Thyroid gland (tissue), 4 donors: ENCODE data around the gene SCGB2B2. TPM values are rescaled to one million over a fixed set of nuclear protein-coding genes. Genes with fewer than 3 reads are reported as not detected.
A peak's percentile ranks its signal among the peaks of the same experiment; 100 is the strongest.
"Not testable (repeated sequence)": the region's sequence is repeated elsewhere in the genome, so short reads cannot be mapped to it uniquely, and the experiment has no call there.

Source experiments
- DNase-seq, 2 donors: peaks; one replicate each; pipeline ENCODE4 v3.0.0-alpha.2; 2019
- H3K27ac ChIP-seq, 3 donors: fragments of 200-600 bp; sonication (generic); 1 replicate in 2 of 3; 2 replicates in 1 of 3; pipeline ENCODE4 v1.5.1; 2016 to 2019; ENCODE audit warnings: mild to moderate bottlenecking in 1 of 3, moderate library complexity in 1 of 3
- H3K27me3 ChIP-seq: fragments of 200-600 bp; sonication (generic); one replicate; pipeline ENCODE4 v1.5.1; 2019
- H3K36me3 ChIP-seq, 2 donors: fragments of 200-600 bp; sonication (generic); one replicate each; pipeline ENCODE4 v1.5.1; 2016 to 2019
- H3K4me1 ChIP-seq, 2 donors: fragments of 200-600 bp; sonication (generic); one replicate each; pipeline ENCODE4 v1.5.1; 2017 to 2019
- H3K4me3 ChIP-seq, 3 donors: fragments of 200-600 bp; sonication (generic); replicated peaks in 1 of 3; 1 replicate in 2 of 3; 2 replicates in 1 of 3; pipeline ENCODE4 v1.5.1; 2016; ENCODE audit warnings: mild to moderate bottlenecking in 1 of 3
- H3K9me3 ChIP-seq: fragments of 200-600 bp; sonication (generic); one replicate; pipeline ENCODE4 v1.5.1; 2017
- POLR2A ChIP-seq, 2 donors: fragments of 450-650 bp; IDR thresholded peaks; one replicate each; pipeline ENCODE4 v1.6.1; 2017; ENCODE audit warnings: antibody characterized with exemption in 2 of 2, mild to moderate bottlenecking in 2 of 2, moderate library complexity in 1 of 2
- WGBS, 2 donors: methylation state at CpG; one replicate each; pipeline ENCODE4 v1.1.5; 2017; 5-methylcytosine and 5-hydroxymethylcytosine counted together
- intact Hi-C: fragments of 100-400 bp; cut with DNase I; formaldehyde crosslinking; loops from one replicate; pipeline ENCODE4 v1.15.1; 2023
- total RNA-seq, 4 donors: library from RNA; depleted of rRNA; stranded (reverse); fragments of >200 nt; gene quantifications; one replicate each; pipeline ENCODE4 v1.2.3, GENCODE V29; 2016
- TF ChIP-seq, protein P1 (sequence below), 6 experiments: fragments of 200-600 bp in 3 of 6; fragments of 450-650 bp in 3 of 6; sonication (generic) in 3 of 6; IDR thresholded peaks; one replicate each; pipeline ENCODE4 v1.5.1; 2016 to 2019; ENCODE audit warnings: antibody characterized with exemption in 6 of 6, mild to moderate bottlenecking in 2 of 6, inconsistent platforms in 1 of 6, moderate library complexity in 1 of 6

Gene SCGB2B2
- total RNA-seq, 4 donors from 2014 or later: 1.0 to 2.0 (median 1.5) TPM

DNA sequence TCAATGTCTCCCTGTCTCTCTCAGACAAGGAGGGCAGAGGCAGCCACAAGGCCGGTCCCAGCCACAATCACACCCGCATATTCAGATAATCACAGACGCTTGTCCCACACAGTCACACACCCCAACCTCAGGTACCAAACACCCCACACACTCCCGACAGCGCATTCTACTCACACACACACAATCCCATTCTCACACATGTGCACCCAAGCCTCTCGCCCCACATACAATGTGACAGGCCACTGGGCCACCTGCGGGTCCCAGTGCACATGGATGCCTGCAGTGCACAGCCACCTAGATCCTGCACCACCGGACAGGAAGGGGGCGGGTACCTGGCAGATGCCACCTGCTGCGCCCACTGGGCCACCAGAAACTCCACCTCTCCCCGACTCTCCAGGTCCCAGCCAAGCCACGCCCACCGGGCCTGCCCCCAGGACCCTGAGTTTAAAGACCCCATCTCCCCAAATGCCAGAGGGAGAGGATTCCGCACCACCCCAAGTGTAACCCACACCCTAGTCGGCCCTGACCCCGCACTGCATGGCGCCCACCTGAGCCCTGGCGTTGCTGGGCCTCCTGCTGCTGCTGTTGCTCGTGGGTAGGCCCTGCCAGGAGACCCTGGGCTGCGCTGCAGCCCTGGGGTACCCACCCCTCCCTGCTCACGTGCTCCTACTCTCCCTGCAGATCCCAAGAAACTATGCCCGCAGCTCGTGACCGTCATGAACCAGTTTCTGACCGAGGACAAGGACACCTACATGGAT lies 10.6 kb downstream of the SCGB2B2 start:
- DNase-seq: no peak
- intact Hi-C loops: no loop called here
- no peaks in the 10 kb centered on the region for H3K27me3 ChIP-seq
- H3K4me1 ChIP-seq: peaks cover 4 to 14% of the 10 kb centered on the region in 2 donors
- no peaks in the 10 kb centered on the region for H3K9me3 ChIP-seq
- no peaks in the 10 kb centered on the region for H3K36me3 ChIP-seq
- H3K4me3 ChIP-seq: no peak overlapping the region
- TF ChIP-seq, protein P1, sequence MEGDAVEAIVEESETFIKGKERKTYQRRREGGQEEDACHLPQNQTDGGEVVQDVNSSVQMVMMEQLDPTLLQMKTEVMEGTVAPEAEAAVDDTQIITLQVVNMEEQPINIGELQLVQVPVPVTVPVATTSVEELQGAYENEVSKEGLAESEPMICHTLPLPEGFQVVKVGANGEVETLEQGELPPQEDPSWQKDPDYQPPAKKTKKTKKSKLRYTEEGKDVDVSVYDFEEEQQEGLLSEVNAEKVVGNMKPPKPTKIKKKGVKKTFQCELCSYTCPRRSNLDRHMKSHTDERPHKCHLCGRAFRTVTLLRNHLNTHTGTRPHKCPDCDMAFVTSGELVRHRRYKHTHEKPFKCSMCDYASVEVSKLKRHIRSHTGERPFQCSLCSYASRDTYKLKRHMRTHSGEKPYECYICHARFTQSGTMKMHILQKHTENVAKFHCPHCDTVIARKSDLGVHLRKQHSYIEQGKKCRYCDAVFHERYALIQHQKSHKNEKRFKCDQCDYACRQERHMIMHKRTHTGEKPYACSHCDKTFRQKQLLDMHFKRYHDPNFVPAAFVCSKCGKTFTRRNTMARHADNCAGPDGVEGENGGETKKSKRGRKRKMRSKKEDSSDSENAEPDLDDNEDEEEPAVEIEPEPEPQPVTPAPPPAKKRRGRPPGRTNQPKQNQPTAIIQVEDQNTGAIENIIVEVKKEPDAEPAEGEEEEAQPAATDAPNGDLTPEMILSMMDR (IDR thresholded peaks at IDR 0.05): no peak
- TF ChIP-seq POLR2A (IDR thresholded peaks at IDR 0.05): no peak
- H3K27ac ChIP-seq: no peak overlapping the region
- WGBS, 2 donors: 95 to 96% methylated on average over 14 to 20 of the region's 25 CpGs

DNA sequence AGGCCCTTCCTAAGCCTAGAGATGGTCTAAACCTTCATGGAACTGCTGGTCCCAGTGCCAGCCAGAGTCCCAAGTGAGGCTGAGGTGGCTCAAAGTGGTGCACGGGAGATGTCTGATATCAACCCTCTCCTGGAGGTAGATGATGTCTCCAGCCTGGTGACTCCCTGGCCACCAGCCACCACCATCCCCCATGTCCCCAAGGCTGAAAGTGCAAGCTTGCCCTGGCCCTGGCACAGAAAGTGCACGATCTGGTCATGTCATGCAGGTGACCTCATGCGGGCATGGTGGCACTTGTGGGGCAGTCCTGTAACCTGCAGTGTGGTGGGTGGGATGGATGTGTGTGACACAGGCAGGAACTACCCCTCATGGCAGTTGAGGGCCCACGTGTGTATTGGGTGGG lies 11.7 kb downstream of the SCGB2B2 start:
- H3K27me3 ChIP-seq, H3K36me3 ChIP-seq, H3K4me3 ChIP-seq, H3K27ac ChIP-seq, intact Hi-C loops, H3K9me3 ChIP-seq, DNase-seq: not testable (repeated sequence)
- 93 to 96% methylated on average over 3 of the region's 4 CpGs for WGBS, 2 donors
- H3K4me1 ChIP-seq: peaks cover 4 to 14% of the 10 kb centered on the region in 2 donors

DNA sequence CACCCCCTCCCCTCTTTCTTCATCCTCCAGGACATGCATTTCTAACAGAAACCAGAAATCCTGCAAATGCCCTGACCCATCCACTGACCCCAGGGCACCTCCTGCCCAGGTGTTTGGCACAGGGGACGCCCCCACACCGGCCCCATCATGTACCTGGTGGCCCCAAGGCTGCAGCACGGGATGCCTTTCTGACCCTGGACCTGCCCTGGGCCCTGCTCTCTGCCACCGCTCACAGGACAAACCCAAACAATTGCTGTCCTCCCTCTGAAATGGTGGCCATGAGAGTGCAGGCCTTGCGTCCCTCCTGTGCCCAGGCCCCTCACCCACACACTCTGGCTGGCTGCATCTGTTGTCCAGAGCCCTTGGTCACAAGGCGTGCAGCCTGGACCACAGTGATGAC lies 12.1 kb downstream of the SCGB2B2 start:
- no peaks in the 10 kb centered on the region for H3K36me3 ChIP-seq
- 87 to 88% methylated on average over 4 to 6 of the region's 6 CpGs for WGBS, 2 donors
- H3K27me3 ChIP-seq: no peaks in the 10 kb centered on the region
- H3K4me3 ChIP-seq: no peak overlapping the region
- no peak for DNase-seq
- no peaks in the 10 kb centered on the region for H3K9me3 ChIP-seq
- peaks cover 4 to 14% of the 10 kb centered on the region in 2 donors for H3K4me1 ChIP-seq
- TF ChIP-seq POLR2A (IDR thresholded peaks at IDR 0.05): no peak
- TF ChIP-seq, protein P1 (IDR thresholded peaks at IDR 0.05): no peak
- no peak overlapping the region for H3K27ac ChIP-seq
- intact Hi-C loops: no loop called here

DNA sequence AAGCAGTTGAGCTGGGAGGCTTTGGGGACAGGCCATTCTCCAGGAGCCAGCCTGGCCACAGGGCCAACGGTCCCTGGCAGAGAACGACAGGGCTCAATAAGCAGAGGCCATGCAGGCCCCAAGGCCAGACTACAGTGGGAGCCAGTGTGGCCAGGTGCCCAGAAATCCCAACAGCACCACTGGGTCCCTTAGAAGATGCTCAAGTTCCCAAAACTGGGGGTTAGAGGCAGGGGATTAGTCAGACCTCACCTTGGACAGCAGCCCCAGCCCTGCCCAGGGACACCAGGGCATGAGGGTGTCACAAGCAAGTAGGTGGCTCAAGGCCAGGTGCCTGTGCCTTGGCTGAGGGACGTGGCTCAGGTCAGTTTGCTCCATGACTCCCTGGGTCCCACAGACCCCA lies 12.8 kb downstream of the SCGB2B2 start:
- no peaks in the 10 kb centered on the region for H3K27me3 ChIP-seq
- H3K36me3 ChIP-seq: no peaks in the 10 kb centered on the region
- TF ChIP-seq POLR2A (IDR thresholded peaks at IDR 0.05): no peak
- TF ChIP-seq, protein P1 (IDR thresholded peaks at IDR 0.05): no peak
- peaks cover 4 to 14% of the 10 kb centered on the region in 2 donors for H3K4me1 ChIP-seq
- no peaks in the 10 kb centered on the region for H3K9me3 ChIP-seq
- no peak overlapping the region for H3K27ac ChIP-seq
- 41 to 85% methylated on average over 2 to 3 of the region's 3 CpGs for WGBS, 2 donors
- intact Hi-C loops: no loop called here
- H3K4me3 ChIP-seq: no peak overlapping the region
- no peak for DNase-seq

DNA sequence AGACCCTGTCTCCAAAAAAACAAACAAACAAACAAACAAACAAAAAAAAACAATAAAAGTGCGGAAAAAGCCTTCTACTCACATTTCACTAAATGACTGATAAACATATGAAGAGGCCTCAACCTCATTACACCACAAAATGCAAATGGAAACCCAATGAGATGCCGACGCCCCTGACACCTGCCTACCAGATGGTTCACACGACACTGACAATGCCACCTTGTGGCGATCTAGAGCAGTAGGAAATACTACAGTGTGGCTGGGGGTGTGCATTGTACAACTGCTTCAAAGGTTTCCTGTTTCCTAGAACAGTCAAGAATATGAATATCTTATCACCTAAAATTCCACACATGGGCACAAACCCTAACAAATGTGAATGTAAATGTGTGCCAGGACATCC lies 14.0 kb downstream of the SCGB2B2 start:
- Histone ChIP-seq H3K4me1 (peaks cover 4 to 6% of the 10 kb centered on the region in 2 donors), H3K4me3 (no peak overlapping the region), H3K36me3 (no peaks in the 10 kb centered on the region), H3K9me3 (no peaks in the 10 kb centered on the region), H3K27ac (no peak overlapping the region), H3K27me3 (no peaks in the 10 kb centered on the region)
- DNase-seq: no peak
- TF ChIP-seq, protein P1 (IDR thresholded peaks at IDR 0.05): peak in 2 of 6 experiments; percentile 15 to 34
- no peak for TF ChIP-seq POLR2A (IDR thresholded peaks at IDR 0.05)
- intact Hi-C loops: no loop called here
- 42 to 44% methylated on average over 5 of the region's 5 CpGs for WGBS, 2 donors
